Esophagus muscularis mucosa (tissue), 4 donors: ENCODE data around the gene RABEP1. TPM values are rescaled to one million over a fixed set of nuclear protein-coding genes. Genes with fewer than 3 reads are reported as not detected.

Experiments
- DNase-seq: peaks from one replicate; pipeline ENCODE4 v3.0.0-alpha.2; 2017; ENCODE audit errors: extremely low spot score
- H3K27ac ChIP-seq, 4 donors: fragments of 200-600 bp; sonication (generic); replicated peaks in 1 of 4; 1 replicate in 3 of 4; 2 replicates in 1 of 4; pipeline ENCODE4 v1.5.1; 2016 to 2019; ENCODE audit warnings: mild to moderate bottlenecking in 1 of 4
- H3K27me3 ChIP-seq, 4 donors: fragments of 200-600 bp; sonication (generic); one replicate each; pipeline versions ENCODE4 v1.5.1 to v1.6.0; 2016 to 2019
- H3K36me3 ChIP-seq, 4 donors: fragments of 200-600 bp; sonication (generic); one replicate each; pipeline ENCODE4 v1.5.1; 2016 to 2019
- H3K4me1 ChIP-seq, 4 donors: fragments of 200-600 bp; sonication (generic); one replicate each; pipeline ENCODE4 v1.5.1; 2016 to 2019
- H3K4me3 ChIP-seq, 4 donors: fragments of 200-600 bp; sonication (generic); 1 replicate in 2 of 4; 2 replicates in 2 of 4; pipeline ENCODE4 v1.5.1; 2016 to 2019; ENCODE audit warnings: mild to moderate bottlenecking in 4 of 4, moderate library complexity in 1 of 4
- H3K9me3 ChIP-seq, 4 donors: fragments of 200-600 bp; sonication (generic); 1 replicate in 3 of 4; 2 replicates in 1 of 4; pipeline ENCODE4 v1.5.1; 2016 to 2019
- CTCF ChIP-seq, 3 experiments: fragments of 200-600 bp in 2 of 3; fragments of 450-650 bp in 1 of 3; sonication (generic) in 2 of 3; IDR thresholded peaks; one replicate each; pipeline ENCODE4 v1.5.1; 2017 to 2019; ENCODE audit warnings: antibody characterized with exemption in 3 of 3, mild to moderate bottlenecking in 2 of 3, moderate library complexity in 1 of 3
- EP300 ChIP-seq: sonication (generic); formaldehyde crosslinking; IDR thresholded peaks from one replicate; pipeline ENCODE4 v1.6.1; 2017; ENCODE audit warnings: antibody characterized with exemption
- POLR2A ChIP-seq: fragments of 450-650 bp; IDR thresholded peaks from one replicate; pipeline ENCODE4 v1.6.1; 2017; ENCODE audit warnings: antibody characterized with exemption, moderate library complexity, mild to moderate bottlenecking, low read depth
- POLR2AphosphoS5 ChIP-seq, 2 donors: sonication (generic); formaldehyde crosslinking; IDR thresholded peaks; one replicate each; pipeline ENCODE4 v1.6.1; 2017; ENCODE audit warnings: antibody characterized with exemption in 2 of 2
- WGBS: methylation state at CpG from one replicate; pipeline ENCODE4 v1.1.5; 2018; 5-methylcytosine and 5-hydroxymethylcytosine counted together
- intact Hi-C: fragments of 100-400 bp; cut with DNase I; formaldehyde crosslinking; loops from one replicate; pipeline ENCODE4 v1.15.1; 2023
- total RNA-seq, 4 donors: library from RNA; depleted of rRNA; stranded (reverse); fragments of >200 nt; gene quantifications; one replicate each; pipeline versions ENCODE4 v1.1.0 to v1.2.1, GENCODE V29; 2016

RABEP1 gene
- total RNA-seq, 4 donors from 2014 or later = 39.5 to 49.7 (median 43.1) TPM

DNA sequence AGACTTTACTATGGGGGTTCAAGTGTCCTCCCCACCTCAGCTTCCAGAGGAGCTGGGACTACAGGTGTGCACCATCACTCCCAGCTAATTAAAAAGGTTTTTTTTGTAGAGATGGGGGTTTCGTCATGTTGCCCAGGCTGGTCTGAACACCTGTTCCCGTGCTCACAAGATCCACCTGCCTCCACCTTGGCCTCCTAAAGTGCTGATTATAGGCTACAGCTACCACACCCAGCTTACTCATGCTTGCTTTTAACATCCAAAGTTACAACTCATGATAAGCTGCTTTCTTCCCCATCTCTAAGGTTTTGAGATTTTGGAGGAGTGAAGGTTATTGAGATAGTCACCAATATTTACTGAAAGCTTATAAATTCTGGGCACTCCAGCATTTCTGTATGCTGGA, 134.8 kb downstream of the RABEP1 start:
- Histone ChIP-seq H3K4me3 (no peak overlapping the region), H3K27me3 (no peaks in the 10 kb centered on the region), H3K36me3 (peaks cover 15 to 63% (median 53%) of the 10 kb centered on the region in 4 donors), H3K4me1 (peaks cover 23 to 44% (median 40%) of the 10 kb centered on the region in 4 donors), H3K9me3 (no peaks in the 10 kb centered on the region), H3K27ac (no peak overlapping the region)
- intact Hi-C loops = no loop called here
- no peak for TF ChIP-seq POLR2A
- no peak for TF ChIP-seq CTCF (IDR thresholded peaks at IDR 0.05)
- no peak for TF ChIP-seq EP300
- TF ChIP-seq POLR2AphosphoS5 (IDR thresholded peaks at IDR 0.05) = no peak
- WGBS = 95% methylated on average over 2 of the region's 2 CpGs
- no peak for DNase-seq

- Histone ChIP-seq H3K4me1 (peaks cover 23 to 52% (median 40%) of the 10 kb centered on the region in 4 donors), H3K27me3 (no peaks in the 10 kb centered on the region), H3K36me3 (peaks cover 21 to 63% (median 53%) of the 10 kb centered on the region in 4 donors), H3K9me3 (no peaks in the 10 kb centered on the region), H3K27ac (peak overlapping the region; percentile 81 to 91 (median 86)), H3K4me3 (peak overlapping the region; percentile 71 to 79 (median 78))
- no peak for DNase-seq
- intact Hi-C loops = no loop called here
- no peak for TF ChIP-seq POLR2A
- TF ChIP-seq CTCF (IDR thresholded peaks at IDR 0.05) = no peak
- no peak for TF ChIP-seq POLR2AphosphoS5 (IDR thresholded peaks at IDR 0.05)
- TF ChIP-seq EP300 = no peak
- under 1% methylated on average over 23 of the region's 26 CpGs for WGBS
Measured at GRCh38 chr17:5418858-5419355, 136.8 kb downstream of the RABEP1 start.

GRCh38 chr17:5419356-5419958, 137.4 kb downstream of the RABEP1 start, which contains the start of gene NUP88:
TSS of gene NUP88 (minus strand) at chr17:5419662. CDS start at chr17:5419650, 12 bp downstream.
- no peaks in the 10 kb centered on the region for H3K9me3 ChIP-seq
- WGBS = 0% methylated on average over 15 of the region's 49 CpGs
- TF ChIP-seq POLR2AphosphoS5 (IDR thresholded peaks at IDR 0.05) = peak; percentile 80 to 92
- TF ChIP-seq EP300 = no peak
- TF ChIP-seq POLR2A = peak; percentile 68
- peaks cover 21 to 63% (median 53%) of the 10 kb centered on the region in 4 donors for H3K36me3 ChIP-seq
- peak within 1 kb of the TSS; percentile 81 to 91 (median 86) for H3K27ac ChIP-seq
- H3K27me3 ChIP-seq = no peaks in the 10 kb centered on the region
- DNase-seq = peak; percentile 99
- peaks cover 23 to 52% (median 40%) of the 10 kb centered on the region in 4 donors for H3K4me1 ChIP-seq
- peak within 1 kb of the TSS; percentile 71 to 79 (median 78) for H3K4me3 ChIP-seq
- intact Hi-C loops = no loop called here

DNA sequence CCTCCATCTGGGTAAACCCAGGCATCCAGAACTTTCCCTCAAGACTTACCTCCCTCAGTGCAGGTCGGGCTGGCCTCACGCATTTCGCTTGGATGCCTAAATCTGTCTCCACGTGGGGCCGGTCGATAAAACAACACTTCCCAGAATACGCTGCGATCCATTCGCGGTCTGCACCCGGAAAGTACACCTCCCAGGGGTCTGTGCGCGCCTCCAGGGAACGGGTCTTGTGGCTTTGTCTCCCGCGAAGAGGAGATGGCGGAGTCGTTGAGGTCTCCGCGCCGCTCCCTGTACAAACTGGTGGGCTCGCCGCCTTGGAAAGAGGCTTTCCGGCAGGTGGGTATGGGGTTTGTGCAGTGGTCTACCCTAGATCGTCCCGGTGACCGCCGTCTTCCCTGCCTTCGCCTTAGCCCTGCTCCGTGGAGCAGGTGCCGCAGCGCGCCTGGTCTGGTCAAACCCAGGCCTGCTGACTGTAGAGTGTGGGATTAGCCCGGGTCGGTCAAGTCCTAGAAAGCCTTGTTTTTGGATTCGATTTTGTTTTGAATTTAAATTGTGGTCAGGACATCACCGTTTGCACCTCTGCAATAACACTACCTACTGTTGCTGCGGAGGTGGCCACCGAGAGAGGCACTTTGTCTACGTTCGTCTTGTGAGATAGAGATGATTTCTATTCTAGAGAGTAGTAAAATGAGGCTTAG, 138.0 kb downstream of the RABEP1 start, which contains the start of gene RPAIN:
RPAIN (plus strand) TSS at position 224 of the 695 bp plus-strand sequence; CDS start at position 253, 29 bp downstream.
- DNase-seq = peak; percentile 97
- H3K9me3 ChIP-seq = no peaks in the 10 kb centered on the region
- peak within 1 kb of the TSS; percentile 71 to 79 (median 78) for H3K4me3 ChIP-seq
- intact Hi-C loops = no loop called here
- 1% methylated on average over 22 of the region's 41 CpGs for whole genome bisulfite sequencing
- TF ChIP-seq EP300 (no peak), POLR2A (peak; percentile 18), CTCF (IDR thresholded peaks at IDR 0.05) (peak in 1 of 3 experiments; percentile 7), POLR2AphosphoS5 (IDR thresholded peaks at IDR 0.05) (peak; percentile 23 to 75)
- H3K27ac ChIP-seq = peak within 1 kb of the TSS; percentile 81 to 91 (median 86)
- peaks cover 23 to 52% (median 40%) of the 10 kb centered on the region in 4 donors for H3K4me1 ChIP-seq
- H3K27me3 ChIP-seq = no peaks in the 10 kb centered on the region
- peaks cover 23 to 63% (median 53%) of the 10 kb centered on the region in 4 donors for H3K36me3 ChIP-seq

DNA sequence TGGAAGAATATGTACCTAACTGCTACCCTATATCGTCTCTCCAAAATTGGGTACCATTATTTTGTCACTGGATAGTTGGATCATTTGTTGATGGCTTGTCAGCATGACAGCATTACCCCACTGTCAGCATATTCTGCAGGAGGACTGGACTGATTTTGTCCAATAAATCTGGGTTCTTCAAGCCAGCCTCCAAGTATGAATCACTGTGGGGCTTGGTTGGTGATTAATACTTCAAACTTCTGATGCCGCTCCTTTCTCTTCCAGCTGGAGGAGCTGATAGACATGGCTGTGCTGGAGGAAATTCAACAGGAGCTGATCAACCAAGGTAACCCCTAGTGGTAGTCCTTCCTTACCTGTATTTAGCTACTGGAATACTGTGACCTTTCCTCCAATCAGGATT, 140.4 kb downstream of the RABEP1 start:
- Histone ChIP-seq H3K36me3 (peaks cover 36 to 66% (median 64%) of the 10 kb centered on the region in 4 donors), H3K4me3 (no peak overlapping the region), H3K9me3 (no peaks in the 10 kb centered on the region), H3K27me3 (no peaks in the 10 kb centered on the region), H3K4me1 (peaks cover 22 to 38% (median 28%) of the 10 kb centered on the region in 4 donors), H3K27ac (no peak overlapping the region)
- DNase-seq = no peak
- TF ChIP-seq EP300 (no peak), POLR2A (no peak), CTCF (IDR thresholded peaks at IDR 0.05) (no peak), POLR2AphosphoS5 (IDR thresholded peaks at IDR 0.05) (no peak)
- intact Hi-C loops = no loop called here
- 86% methylated on average over 2 of the region's 2 CpGs for WGBS
